GM21825 (cell line): ENCODE results near the gene RALGAPB.

ENCODE experiments used
- ATAC-seq: cut with Tn5 transposase; IDR thresholded peaks from one replicate; pipeline ENCODE4 v1.9.1; 2021; ENCODE audit warnings: mild to moderate bottlenecking, moderate library complexity; ENCODE audit not compliant: unreplicated experiment

RALGAPB gene

GRCh38 chr20:38603286-38603685 lies 130.6 kb downstream of the RALGAPB start:
- no peak for ATAC-seq

GRCh38 chr20:38604873-38605303 lies 132.2 kb downstream of the RALGAPB start:
- no peak for ATAC-seq

- no peak for ATAC-seq
These were observed 134.7 kb downstream of the RALGAPB start for GRCh38 chr20:38607351-38607750.

- no peak for ATAC-seq
These were observed 135.5 kb downstream of the RALGAPB start for GRCh38 chr20:38608188-38608587.

GRCh38 chr20:38609815-38610214 lies 137.2 kb downstream of the RALGAPB start:
- ATAC-seq, result no peak

GRCh38 chr20:38610521-38610920 lies 137.9 kb downstream of the RALGAPB start:
- no peak for ATAC-seq

- ATAC-seq, result no peak
These were observed 140.3 kb downstream of the RALGAPB start for GRCh38 chr20:38612751-38613515.

- no peak for ATAC-seq
These were observed 142.6 kb downstream of the RALGAPB start for GRCh38 chr20:38615283-38615682.

GRCh38 chr20:38616457-38616856 lies 143.8 kb downstream of the RALGAPB start:
- ATAC-seq, result no peak

GRCh38 chr20:38617011-38617829 lies 144.6 kb downstream of the RALGAPB start:
- no peak for ATAC-seq

GRCh38 chr20:38617830-38618196 lies 145.2 kb downstream of the RALGAPB start:
- no peak for ATAC-seq

- no peak for ATAC-seq
These were observed 147.8 kb downstream of the RALGAPB start for GRCh38 chr20:38620441-38620840.

GRCh38 chr20:38623061-38623460 lies 150.4 kb downstream of the RALGAPB start:
- ATAC-seq, result no peak

GRCh38 chr20:38624084-38624483 lies 151.4 kb downstream of the RALGAPB start:
- ATAC-seq, result no peak

GRCh38 chr20:38625896-38626295 lies 153.3 kb downstream of the RALGAPB start:
- ATAC-seq, result no peak

- ATAC-seq, result no peak
These were observed 154.4 kb downstream of the RALGAPB start for GRCh38 chr20:38626921-38627659.
